ENCODE data around the gene PREX1. TPM values are rescaled to one million over a fixed set of nuclear protein-coding genes. Genes with fewer than 3 reads are reported as not detected.

PREX1 gene
- total RNA-seq, 2 experiments from 2014 or later, result 20.7 to 25.3 TPM

DNA sequence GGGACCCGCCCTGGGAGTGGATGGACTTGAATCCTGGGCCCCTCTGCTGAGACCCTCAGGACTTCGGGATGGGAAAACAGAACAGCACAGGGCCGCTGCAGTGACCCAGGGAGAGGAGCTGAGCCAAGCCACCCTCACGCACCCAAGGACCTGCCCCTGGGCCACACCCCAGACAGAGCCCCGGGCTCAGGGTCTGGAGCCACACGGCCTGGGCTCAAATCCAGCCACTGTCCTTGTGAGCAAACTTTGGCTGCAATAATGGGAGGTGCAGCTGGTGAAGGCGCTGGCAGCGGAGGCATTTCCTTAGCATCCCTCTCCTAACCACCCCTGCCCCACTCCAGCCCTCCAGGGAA is 207.7 kb downstream of the PREX1 start:
- BruUV-seq (replicated peaks), result no TSS peak
- CTCF ChIA-PET (ENCODE audit: unreplicated experiment), result interaction anchor here (0.9 kb wide), 1 partner anchor 286 kb away, joined by 3 read pairs; no protein-coding TSS in a partner anchor
- Histone ChIP-seq H2AFZ (ENCODE audit: low read length) (no peak overlapping the region), H3K4me1 (ENCODE audit: insufficient read depth, low read length, poor library complexity, severe bottlenecking) (peaks cover 4% of the 10 kb centered on the region), H3K4me3 (ENCODE audit: low read depth, low read length, poor library complexity, severe bottlenecking) (no peak overlapping the region), H3K27ac (ENCODE audit: low read depth, low read length, poor library complexity, severe bottlenecking) (no peak overlapping the region), H3K79me2 (ENCODE audit: insufficient read depth, low read depth, low read length) (no peaks in the 10 kb centered on the region), H3K9me3 (ENCODE audit: low read length) (no peaks in the 10 kb centered on the region), H4K20me1 (ENCODE audit: insufficient read depth, low read length) (no peaks in the 10 kb centered on the region; the same call in 1 of the 2 replicates), H3K36me3 (ENCODE audit: insufficient read depth, low read length) (no peaks in the 10 kb centered on the region), H3K4me2 (ENCODE audit: low read length) (no peak overlapping the region), H3K9me2 (ENCODE audit: insufficient read depth, low read length) (no peaks in the 10 kb centered on the region)
- intact Hi-C loops (cut with micrococcal nuclease; ENCODE audit: unreplicated experiment), result loop anchor here (1.0 to 5.0 kb wide), 5 partner anchors 288 to 958 kb away; no protein-coding TSS in a partner anchor
- POLR2A ChIA-PET, result no interaction called here
- TF ChIP-seq, protein P1, sequence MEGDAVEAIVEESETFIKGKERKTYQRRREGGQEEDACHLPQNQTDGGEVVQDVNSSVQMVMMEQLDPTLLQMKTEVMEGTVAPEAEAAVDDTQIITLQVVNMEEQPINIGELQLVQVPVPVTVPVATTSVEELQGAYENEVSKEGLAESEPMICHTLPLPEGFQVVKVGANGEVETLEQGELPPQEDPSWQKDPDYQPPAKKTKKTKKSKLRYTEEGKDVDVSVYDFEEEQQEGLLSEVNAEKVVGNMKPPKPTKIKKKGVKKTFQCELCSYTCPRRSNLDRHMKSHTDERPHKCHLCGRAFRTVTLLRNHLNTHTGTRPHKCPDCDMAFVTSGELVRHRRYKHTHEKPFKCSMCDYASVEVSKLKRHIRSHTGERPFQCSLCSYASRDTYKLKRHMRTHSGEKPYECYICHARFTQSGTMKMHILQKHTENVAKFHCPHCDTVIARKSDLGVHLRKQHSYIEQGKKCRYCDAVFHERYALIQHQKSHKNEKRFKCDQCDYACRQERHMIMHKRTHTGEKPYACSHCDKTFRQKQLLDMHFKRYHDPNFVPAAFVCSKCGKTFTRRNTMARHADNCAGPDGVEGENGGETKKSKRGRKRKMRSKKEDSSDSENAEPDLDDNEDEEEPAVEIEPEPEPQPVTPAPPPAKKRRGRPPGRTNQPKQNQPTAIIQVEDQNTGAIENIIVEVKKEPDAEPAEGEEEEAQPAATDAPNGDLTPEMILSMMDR (conservative IDR thresholded peaks at IDR 0.05; ENCODE audit: low read length), result no peak
- no peak for TF ChIP-seq EZH2phosphoT487 (IDR thresholded peaks at IDR 0.05; ENCODE audit: borderline replicate concordance, low read depth, low read length)
- DNase-seq (ENCODE audit: low spot score), result no peak

DNA sequence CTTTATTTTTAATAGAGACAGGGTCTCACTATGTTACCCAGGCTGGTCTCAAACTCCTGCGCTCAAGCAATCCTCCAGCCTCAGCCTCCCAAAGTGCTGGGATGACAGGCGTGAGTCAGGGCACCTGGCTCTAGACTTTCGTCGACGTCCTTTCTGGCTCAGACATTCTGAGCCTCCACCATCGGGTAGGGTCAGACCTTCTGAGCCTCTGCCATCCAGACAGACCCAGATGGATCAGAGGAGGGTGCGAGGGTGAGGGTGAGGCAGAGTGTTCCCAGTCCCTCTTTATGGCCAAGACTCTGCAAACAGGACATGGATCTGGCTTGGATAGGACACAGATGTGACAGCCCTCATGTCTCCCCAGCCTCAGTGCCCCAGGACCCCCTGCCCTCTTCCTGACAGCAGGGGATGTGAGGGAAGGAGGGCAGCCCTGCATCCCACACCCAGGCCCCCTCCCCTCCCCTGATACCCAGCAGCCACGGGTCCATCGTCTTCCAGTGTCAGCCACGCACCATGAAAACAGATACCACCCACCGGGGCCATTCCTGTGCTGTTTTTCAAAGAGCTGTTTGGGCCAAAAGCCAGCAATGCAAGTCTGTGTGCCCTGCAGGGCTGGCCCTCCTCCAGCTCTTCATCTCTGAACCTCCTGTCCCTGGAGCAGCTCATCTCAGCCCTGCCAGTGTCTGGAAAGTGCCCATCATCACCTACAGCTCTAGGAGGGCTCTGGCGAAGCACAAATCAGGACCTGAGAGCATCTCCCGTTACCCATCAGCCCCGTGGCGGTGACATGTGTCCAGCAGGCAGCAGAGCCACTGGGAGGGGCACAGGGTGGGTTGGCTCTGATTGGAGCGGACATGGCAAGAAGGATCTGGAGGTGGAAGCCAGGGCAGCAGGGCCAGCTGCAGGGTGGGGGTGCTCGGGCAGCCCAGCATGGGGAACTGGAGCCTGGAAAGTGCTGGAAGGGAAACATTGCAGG is 208.4 kb downstream of the PREX1 start:
- BruUV-seq (replicated peaks), result no TSS peak
- Histone ChIP-seq H3K79me2 (ENCODE audit: insufficient read depth, low read depth, low read length) (no peaks in the 10 kb centered on the region), H3K27ac (ENCODE audit: low read depth, low read length, poor library complexity, severe bottlenecking) (no peak overlapping the region), H3K4me3 (ENCODE audit: low read depth, low read length, poor library complexity, severe bottlenecking) (no peak overlapping the region), H3K9me3 (ENCODE audit: low read length) (no peaks in the 10 kb centered on the region), H3K9me2 (ENCODE audit: insufficient read depth, low read length) (no peaks in the 10 kb centered on the region), H3K36me3 (ENCODE audit: insufficient read depth, low read length) (no peaks in the 10 kb centered on the region), H3K4me2 (ENCODE audit: low read length) (no peak overlapping the region), H2AFZ (ENCODE audit: low read length) (no peak overlapping the region), H3K4me1 (ENCODE audit: insufficient read depth, low read length, poor library complexity, severe bottlenecking) (peaks cover 4% of the 10 kb centered on the region), H4K20me1 (ENCODE audit: insufficient read depth, low read length) (no peaks in the 10 kb centered on the region; the same call in 1 of the 2 replicates)
- intact Hi-C loops (cut with micrococcal nuclease; ENCODE audit: unreplicated experiment), result loop anchor here (1.0 to 5.0 kb wide), 5 partner anchors 287 to 957 kb away; no protein-coding TSS in a partner anchor
- POLR2A ChIA-PET, result interaction anchor here (0.6 kb wide), 1 partner anchor 54 kb away, joined by 3 read pairs; no protein-coding TSS in a partner anchor
- TF ChIP-seq EZH2phosphoT487 (IDR thresholded peaks at IDR 0.05; ENCODE audit: borderline replicate concordance, low read depth, low read length), result no peak
- TF ChIP-seq, protein P1 (conservative IDR thresholded peaks at IDR 0.05; ENCODE audit: low read length), result no peak
- no peak for DNase-seq (ENCODE audit: low spot score)
- CTCF ChIA-PET (ENCODE audit: unreplicated experiment), result no interaction called here

DNA sequence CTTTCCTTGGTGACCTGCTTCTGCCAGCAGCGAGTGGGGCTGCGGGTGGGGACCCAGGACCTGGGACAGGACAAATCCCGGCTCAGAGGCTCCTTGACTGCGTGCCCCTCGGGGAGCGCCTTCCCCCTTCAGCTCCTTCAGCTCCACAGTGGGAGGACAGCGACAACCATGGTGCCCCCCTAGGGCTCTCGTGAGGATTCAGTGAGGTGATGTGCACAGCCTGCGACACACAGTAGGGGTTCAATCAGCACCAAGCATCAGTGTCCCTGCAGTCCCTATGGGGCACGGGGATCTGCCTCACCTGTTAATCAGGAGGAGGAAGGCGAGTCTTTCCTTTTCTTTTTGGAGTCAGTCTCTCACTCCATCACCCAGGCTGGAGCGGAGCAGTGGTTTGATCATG is 209.2 kb downstream of the PREX1 start:
- peaks cover 4% of the 10 kb centered on the region for H3K4me1 ChIP-seq (ENCODE audit: insufficient read depth, low read length, poor library complexity, severe bottlenecking)
- CTCF ChIA-PET (ENCODE audit: unreplicated experiment), result no interaction called here

More for the DNA sequence above, 209.2 kb downstream of the PREX1 start:
- H3K27ac ChIP-seq (ENCODE audit: low read depth, low read length, poor library complexity, severe bottlenecking), result no peak overlapping the region
- no peaks in the 10 kb centered on the region for H3K36me3 ChIP-seq (ENCODE audit: insufficient read depth, low read length)
- H3K9me2 ChIP-seq (ENCODE audit: insufficient read depth, low read length), result no peaks in the 10 kb centered on the region
- no peak overlapping the region for H2AFZ ChIP-seq (ENCODE audit: low read length)
- POLR2A ChIA-PET, result no interaction called here
- intact Hi-C loops (cut with micrococcal nuclease; ENCODE audit: unreplicated experiment), result no loop called here
- no peaks in the 10 kb centered on the region; the same call in 1 of the 2 replicates for H4K20me1 ChIP-seq (ENCODE audit: insufficient read depth, low read length)
- H3K4me2 ChIP-seq (ENCODE audit: low read length), result no peak overlapping the region
- TF ChIP-seq, protein P1 (conservative IDR thresholded peaks at IDR 0.05; ENCODE audit: low read length), result no peak
- TF ChIP-seq EZH2phosphoT487 (IDR thresholded peaks at IDR 0.05; ENCODE audit: borderline replicate concordance, low read depth, low read length), result no peak
- no peak overlapping the region for H3K4me3 ChIP-seq (ENCODE audit: low read depth, low read length, poor library complexity, severe bottlenecking)
- no peaks in the 10 kb centered on the region for H3K79me2 ChIP-seq (ENCODE audit: insufficient read depth, low read depth, low read length)
- no peak for DNase-seq (ENCODE audit: low spot score)
- H3K9me3 ChIP-seq (ENCODE audit: low read length), result no peaks in the 10 kb centered on the region
- BruUV-seq (replicated peaks), result no TSS peak

Measured in OCI-LY7 (cell line).